K562 (cell line): ENCODE measurements around the gene WHAMM. TPM values are rescaled to one million over a fixed set of nuclear protein-coding genes. Genes with fewer than 3 reads are reported as not detected.

ENCODE experiments used
- ATAC-seq: fragments of 200-7000 bp; cut with Tn5 transposase; 3 replicates; pipeline ENCODE4 v1.9.1; 2020; ENCODE audit warnings: moderate library complexity
- BruUV-seq: library from RNA; stranded (reverse); fragments of 400-500 nt; replicated peaks from 2 replicates; lab custom pipeline; 2021; lab: Mats Ljungman, UMichigan
- CTCF ChIA-PET: fragments of 300-600 bp; formaldehyde crosslinking; extraction: SDS; loops from one replicate; lab custom pipeline; 2021; ENCODE audit warnings: low intra/inter-chr PET ratio; lab: Yijun Ruan, JAX
- POLR2A ChIA-PET: fragments of 300-600, 350-650 bp; sonication (Branson Sonifier 250); formaldehyde crosslinking; extraction: SDS; loops from one replicate; lab custom pipeline; 2021; ENCODE audit warnings: antibody characterized with exemption, inconsistent platforms; lab: Yijun Ruan, JAX
- DNase-seq, 4 experiments: peaks; one replicate each; pipeline versions ENCODE4 v3.0.0 to v3.0.0-alpha.2; 2011 to 2018; ENCODE audit warnings: low spot score in 3 of 4, mixed read lengths in 3 of 4; ENCODE audit errors: extremely low read depth in 1 of 4
- FAIRE-seq: peaks from 2 replicates; lab custom pipeline; 2011; peaks lifted over from hg19 to GRCh38; lab: Jason Lieb, UNC
- H2AFZ ChIP-seq: 2 replicates; pipeline ENCODE4 v1.6.0; 2011; ENCODE audit warnings: low read depth, low read length, control low read depth, inconsistent platforms
- H3K27ac ChIP-seq: fragments of 200-600 bp; 3 replicates; pipeline ENCODE4 v1.8.0; 2011; ENCODE audit warnings: low read depth, mild to moderate bottlenecking, control low read depth, inconsistent platforms, low read length, moderate library complexity, mixed read lengths; ENCODE audit errors: extremely low read depth
- H3K27me3 ChIP-seq, 2 experiments: fragments of 300-600 bp in 1 of 2; 2 replicates in 1 of 2; 3 replicates in 1 of 2; pipeline versions ENCODE4 v1.6.0 to v1.8.0; 2011; ENCODE audit warnings: inconsistent platforms in 2 of 2, low read length in 2 of 2, mild to moderate bottlenecking in 1 of 2, mixed read lengths in 1 of 2, moderate library complexity in 1 of 2; ENCODE audit not compliant: control insufficient read depth in 2 of 2, insufficient read depth in 2 of 2
- H3K36me3 ChIP-seq: fragments of 300-600 bp; 3 replicates; pipeline ENCODE4 v1.8.0; 2011; ENCODE audit warnings: mild to moderate bottlenecking, low read length, inconsistent platforms; ENCODE audit not compliant: control insufficient read depth, insufficient read depth
- H3K4me1 ChIP-seq, 2 experiments: fragments of 200-600 bp in 1 of 2; replicated peaks in 1 of 2; 2 replicates in 1 of 2; 3 replicates in 1 of 2; pipeline versions ENCODE4 v1.5.1 to v1.8.0; 2011; ENCODE audit warnings: inconsistent platforms in 2 of 2, low read length in 2 of 2, mild to moderate bottlenecking in 1 of 2, mixed read lengths in 1 of 2, moderate library complexity in 1 of 2; ENCODE audit not compliant: control insufficient read depth in 2 of 2, insufficient read depth in 2 of 2
- H3K4me2 ChIP-seq: 2 replicates; pipeline ENCODE4 v1.6.1; 2011; ENCODE audit warnings: low read length, control low read depth, inconsistent platforms, mixed read lengths; ENCODE audit not compliant: insufficient read depth
- H3K4me3 ChIP-seq: fragments of 200-600 bp; sonication (generic), shearing (Covaris generic); 2 replicates; pipeline ENCODE4 v1.5.1; 2016; ENCODE audit warnings: control low read depth, inconsistent platforms
- H3K79me2 ChIP-seq: fragments of 200-600 bp; 3 replicates; pipeline ENCODE4 v1.8.0; 2011; ENCODE audit warnings: low read length, inconsistent platforms; ENCODE audit not compliant: control insufficient read depth, insufficient read depth
- H3K9ac ChIP-seq, 2 experiments: 2 replicates each; pipeline versions ENCODE4 v1.6.0 to v1.6.1; 2011; ENCODE audit warnings: low read depth in 2 of 2, low read length in 2 of 2, control low read depth in 1 of 2, inconsistent platforms in 1 of 2, mild to moderate bottlenecking in 1 of 2, mixed read lengths in 1 of 2; ENCODE audit not compliant: insufficient read depth in 1 of 2
- H3K9me1 ChIP-seq: one replicate; pipeline ENCODE4 v1.6.0; 2011; ENCODE audit warnings: inconsistent platforms, mild to moderate bottlenecking, low read length, moderate library complexity; ENCODE audit not compliant: control insufficient read depth, insufficient read depth
- H3K9me3 ChIP-seq: replicated peaks from 2 replicates; pipeline ENCODE4 v1.5.1; 2011; ENCODE audit warnings: low read depth, low read length, inconsistent platforms; ENCODE audit not compliant: control insufficient read depth, insufficient read depth
- H4K20me1 ChIP-seq: replicated peaks from 2 replicates; pipeline ENCODE4 v1.6.1; 2011; ENCODE audit warnings: low read length, inconsistent platforms, mixed read lengths; ENCODE audit not compliant: control insufficient read depth, insufficient read depth
- CBFA2T3 ChIP-seq: fragments of 450-650 bp; IDR thresholded peaks from 2 replicates; pipeline ENCODE4 v1.6.1; 2017
- CC2D1A ChIP-seq: fragments of 450-650 bp; IDR thresholded peaks from 2 replicates; pipeline ENCODE4 v1.6.1; 2017; ENCODE audit warnings: mild to moderate bottlenecking
- CXXC5 ChIP-seq: fragments of 250-450 bp; sonication (Bioruptor Pico); IDR thresholded peaks from 2 replicates; pipeline ENCODE4 v1.8.0; 2022; ENCODE audit warnings: inconsistent platforms, mild to moderate bottlenecking, moderate library complexity
- HES1 ChIP-seq: fragments of 450-650 bp; IDR thresholded peaks from 2 replicates; pipeline ENCODE4 v1.6.1; 2016; ENCODE audit warnings: low read depth, mild to moderate bottlenecking, moderate library complexity
- L3MBTL2 ChIP-seq: fragments of 450-650 bp; IDR thresholded peaks from 2 replicates; pipeline ENCODE4 v1.6.1; 2016; ENCODE audit warnings: mild to moderate bottlenecking, moderate library complexity
- POLR2B ChIP-seq: fragments of 450-650 bp; IDR thresholded peaks from 2 replicates; pipeline ENCODE4 v1.6.1; 2018; ENCODE audit warnings: low read depth; ENCODE audit not compliant: partially characterized antibody
- SIX5 ChIP-seq, 2 experiments: IDR thresholded peaks; 2 replicates each; pipeline ENCODE4 v1.6.1; 2011; ENCODE audit warnings: low read length in 2 of 2, borderline replicate concordance in 1 of 2, low read depth in 1 of 2, mild to moderate bottlenecking in 1 of 2, moderate library complexity in 1 of 2; ENCODE audit not compliant: insufficient read depth in 1 of 2
- TCF7L2 ChIP-seq: fragments of 150-350 bp; IDR thresholded peaks from 2 replicates; pipeline ENCODE4 v1.6.1; 2016; ENCODE audit warnings: low read depth, mild to moderate bottlenecking, low read length, moderate library complexity
- WGBS: fragments of 100-300 bp; shearing (Covaris generic); methylation state at CpG from one replicate; pipeline ENCODE4 v1.1.6; 2016; ENCODE audit warnings: low coverage, mixed read lengths; ENCODE audit not compliant: insufficient coverage; ENCODE audit errors: missing lambda C conversion rate; 5-methylcytosine and 5-hydroxymethylcytosine counted together
- in situ Hi-C: fragments of 300-500 bp; cut with MboI; formaldehyde crosslinking; loops from 4 replicates; pipeline ENCODE4 v1.15.0; 2018; ENCODE audit warnings: inconsistent platforms, mixed read lengths
- intact Hi-C: fragments of 100-400 bp; cut with micrococcal nuclease; formaldehyde crosslinking; loops from 2 replicates; pipeline ENCODE4 v1.14.2; 2022
- polyA plus RNA-seq, 8 experiments: library from polyadenylated mRNA; depleted of rRNA in 4 of 8; stranded (reverse) in 5 of 8; unstranded in 3 of 8; fragments of >200 nt; fragmentation: Nextera tagmentation in 2 of 8; fragmentation: Illumina TruSeq in 1 of 8; extraction: Ambion mirVana in 2 of 8; extraction: Trizol in 1 of 8; gene quantifications; 2 replicates each; pipeline versions ENCODE4 v1.2.1 to v1.2.3, GENCODE V29; 2011 to 2014; ENCODE audit warnings: inconsistent platforms in 1 of 8, missing spikeins in 1 of 8
- total RNA-seq, 7 experiments: library from RNA; depleted of rRNA in 6 of 7; stranded (reverse); fragments of >200 nt in 6 of 7; fragmentation: Illumina TruSeq in 2 of 7; extraction: Trizol in 2 of 7; gene quantifications; 2 replicates each; pipeline versions ENCODE4 v1.2.1 to v1.2.3, GENCODE V29; 2011 to 2021; ENCODE audit warnings: low replicate concordance in 1 of 7

WHAMM gene
- total and polyA plus RNA-seq, 9 of the 15 experiments (the other 6 are each of a cell fraction or from before 2014, with no cell fraction given): 2.0 to 4.8 (median 3.6) TPM

- no TSS peak for BruUV-seq
- no peak for DNase-seq
- H3K4me1 ChIP-seq: no peaks in the 10 kb centered on the region
- no peak overlapping the region for H3K4me2 ChIP-seq
- intact Hi-C loops: no loop called here
- CTCF ChIA-PET: no interaction called here
- no peak for TF ChIP-seq CXXC5 (CRISPR knock-in tag)
- TF ChIP-seq HES1: no peak
- TF ChIP-seq TCF7L2: no peak
- TF ChIP-seq L3MBTL2: no peak
- no peak for TF ChIP-seq POLR2B
- no peak for TF ChIP-seq CC2D1A
- TF ChIP-seq CBFA2T3: no peak
- TF ChIP-seq SIX5 (IDR thresholded peaks at IDR 0.05; ENCODE audit: borderline replicate concordance in 1 of 2, insufficient read depth in 1 of 2, low read depth in 1 of 2, low read length in 2 of 2): no peak
- no peak overlapping the region for H3K4me3 ChIP-seq
- in situ Hi-C loops: no loop called here
- H3K9me1 ChIP-seq: no peaks in the 10 kb centered on the region
- no peaks in the 10 kb centered on the region for H3K79me2 ChIP-seq
- H3K9me3 ChIP-seq: no peaks in the 10 kb centered on the region
- no peak overlapping the region for H3K9ac ChIP-seq
- POLR2A ChIA-PET: interaction anchor here (1.1 to 1.4 kb wide), 2 partner anchors 9 to 11 kb away, joined by 4 to 8 read pairs; no protein-coding TSS in a partner anchor
- WGBS: 4% methylated on average over 2 of the region's 2 CpGs
- no peaks in the 10 kb centered on the region for H4K20me1 ChIP-seq
- FAIRE-seq: no peak
- no peak overlapping the region for H2AFZ ChIP-seq
- no peak overlapping the region for H3K27ac ChIP-seq
- peaks cover 2 to 32% of the 10 kb centered on the region in 2 experiments; a peak in 4 of 5 replicates for H3K27me3 ChIP-seq
- H3K36me3 ChIP-seq: no peaks in the 10 kb centered on the region
- ATAC-seq: no peak
Observed at GRCh38 chr15:82881747-82882146, 72.3 kb downstream of the WHAMM start.
